PC-3 (cell line): ENCODE data around the gene SYS1. TPM values are rescaled to one million over a fixed set of nuclear protein-coding genes. Genes with fewer than 3 reads are reported as not detected.

Source experiments
- ATAC-seq: fragments of 200-7000 bp; cut with Tn5 transposase; 2 replicates; pipeline ENCODE4 v1.9.1; 2020; ENCODE audit warnings: mild to moderate bottlenecking, moderate library complexity
- BruUV-seq: library from RNA; stranded (reverse); fragments of 400-500 nt; replicated peaks from 2 replicates; lab custom pipeline; 2021; lab: Mats Ljungman, UMichigan
- CTCF ChIA-PET: fragments of 300-600 bp; sonication (Branson Sonifier 250); formaldehyde crosslinking; loops from one replicate; lab custom pipeline; 2022; ENCODE audit warnings: antibody characterized with exemption; lab: Charles Lee
- POLR2A ChIA-PET: fragments of 300-600 bp; sonication (Branson Sonifier 250); formaldehyde crosslinking; loops from one replicate; lab custom pipeline; 2022; ENCODE audit warnings: antibody characterized with exemption; ENCODE audit not compliant: unreplicated experiment; lab: Charles Lee
- DNase-seq: peaks from one replicate; pipeline ENCODE4 v3.0.0-alpha.2; 2015
- H2AFZ ChIP-seq: fragments of 300-600 bp; sonication (generic); 2 replicates; pipeline ENCODE4 v1.6.0; 2016; ENCODE audit warnings: antibody characterized with exemption, low read length
- H3F3A ChIP-seq: fragments of 300-600 bp; sonication (generic); one replicate; pipeline ENCODE4 v1.6.0; 2017; ENCODE audit warnings: antibody characterized with exemption, low read length, control low read depth, mild to moderate bottlenecking; ENCODE audit not compliant: unreplicated experiment
- H3K27ac ChIP-seq: fragments of 300-600 bp; sonication (generic); 2 replicates; pipeline ENCODE4 v1.5.1; 2016; ENCODE audit warnings: mild to moderate bottlenecking, low read length
- H3K27me3 ChIP-seq: fragments of 300-600 bp; sonication (generic); 2 replicates; pipeline ENCODE4 v1.6.1; 2016; ENCODE audit warnings: low read length, mixed read lengths
- H3K36me3 ChIP-seq: fragments of 300-600 bp; sonication (generic); 2 replicates; pipeline ENCODE4 v1.6.1; 2016; ENCODE audit warnings: low read depth, mixed run types, low read length, mixed read lengths
- H3K4me1 ChIP-seq: fragments of 300-600 bp; sonication (generic); 2 replicates; pipeline ENCODE4 v1.5.1; 2016; ENCODE audit warnings: low read length; ENCODE audit not compliant: insufficient read depth
- H3K4me2 ChIP-seq: fragments of 300-600 bp; sonication (generic); 2 replicates; pipeline ENCODE4 v1.6.0; 2016; ENCODE audit warnings: low read length
- H3K4me3 ChIP-seq: fragments of 300-600 bp; sonication (generic); 2 replicates; pipeline ENCODE4 v1.5.1; 2016; ENCODE audit warnings: mild to moderate bottlenecking, low read length, mixed read lengths
- H3K79me2 ChIP-seq: fragments of 300-600 bp; sonication (generic); 2 replicates; pipeline ENCODE4 v1.6.1; 2017; ENCODE audit warnings: low read length, mixed read lengths
- H3K9ac ChIP-seq: fragments of 300-600 bp; sonication (generic); 2 replicates; pipeline ENCODE4 v1.6.0; 2016; ENCODE audit warnings: mild to moderate bottlenecking, low read length
- H3K9me2 ChIP-seq: fragments of 300-600 bp; sonication (generic); replicated peaks from 2 replicates; pipeline ENCODE4 v1.6.1; 2016; ENCODE audit warnings: mixed run types, low read length, mixed read lengths
- H3K9me3 ChIP-seq: fragments of 300-600 bp; sonication (generic); 2 replicates; pipeline ENCODE4 v1.6.1; 2016; ENCODE audit warnings: low read length, mixed read lengths
- H4K20me1 ChIP-seq: fragments of 300-600 bp; sonication (generic); 2 replicates; pipeline ENCODE4 v1.6.1; 2016; ENCODE audit warnings: low read length, mixed read lengths
- CTCF ChIP-seq: fragments of 300-600 bp; sonication (generic); conservative IDR thresholded peaks from 2 replicates; pipeline ENCODE4 v1.5.1; 2017; ENCODE audit warnings: antibody characterized with exemption, low read depth, mild to moderate bottlenecking, low read length
- EZH2 ChIP-seq: fragments of 300-600 bp; sonication (generic); IDR thresholded peaks from one replicate; pipeline ENCODE4 v1.6.1; 2017; ENCODE audit warnings: antibody characterized with exemption, mild to moderate bottlenecking, low read length; ENCODE audit not compliant: unreplicated experiment
- EZH2phosphoT487 ChIP-seq: fragments of 300-600 bp; sonication (generic); IDR thresholded peaks from 2 replicates; pipeline ENCODE4 v1.6.1; 2018; ENCODE audit warnings: mild to moderate bottlenecking, antibody characterized with exemption, low read length, borderline replicate concordance
- intact Hi-C: fragments of 100-400 bp; cut with micrococcal nuclease; formaldehyde crosslinking; loops from 2 replicates; pipeline ENCODE4 v1.9.0; 2023
- total RNA-seq: library from RNA; depleted of rRNA; stranded (reverse); fragments of >200 nt; gene quantifications from 2 replicates; pipeline ENCODE4 v1.2.3, GENCODE V29; 2014

The SYS1 gene
- total RNA-seq, 1 experiment from 2014 or later: 45.2 TPM

- Histone ChIP-seq H3K4me2 (no peak overlapping the region), H3K9me2 (no peaks in the 10 kb centered on the region), H3K4me1 (peaks cover 18% of the 10 kb centered on the region), H3K4me3 (no peak overlapping the region), H3K36me3 (no peaks in the 10 kb centered on the region), H3K27ac (no peak overlapping the region), H3K79me2 (no peaks in the 10 kb centered on the region), H4K20me1 (no peaks in the 10 kb centered on the region), H3K9me3 (no peaks in the 10 kb centered on the region), H2AFZ (no peak overlapping the region), H3F3A (no peaks in the 10 kb centered on the region), H3K9ac (no peak overlapping the region), H3K27me3 (no peaks in the 10 kb centered on the region)
- BruUV-seq: no TSS peak
- ChIA-PET POLR2A (no interaction called here), CTCF (interaction anchor here (1.1 to 1.6 kb wide), 3 partner anchors 27 to 47 kb away, joined by 3 to 9 read pairs (median 4); partner anchors contain the start of gene SYS1)
- intact Hi-C loops: loop anchor here (10.0 kb wide), 1 partner anchor 525 kb away; the partner anchor contains the start of gene PCIF1
- TF ChIP-seq EZH2 (no peak), CTCF (no peak), EZH2phosphoT487 (no peak)
- ATAC-seq (no peak), DNase-seq (no peak)
Observed at GRCh38 chr20:45409521-45410272, 46.7 kb downstream of the SYS1 start.

- POLR2A ChIA-PET: interaction anchor here (0.6 kb wide), 1 partner anchor 1820 kb away, joined by 3 read pairs; the partner anchor contains the start of gene IFT52
- Histone ChIP-seq H2AFZ (no peak overlapping the region), H3K9me3 (no peaks in the 10 kb centered on the region), H3K4me1 (peaks cover 25% of the 10 kb centered on the region), H3K27ac (0 out of 2 replicates have a peak overlapping the region, but pooled peaks have one; percentile 16), H3K27me3 (no peaks in the 10 kb centered on the region), H3K4me2 (peak overlapping the region; percentile 56), H3K36me3 (no peaks in the 10 kb centered on the region), H3K79me2 (no peaks in the 10 kb centered on the region; the same call in 1 of the 2 replicates), H3K4me3 (no peak overlapping the region), H3K9me2 (no peaks in the 10 kb centered on the region), H4K20me1 (no peaks in the 10 kb centered on the region), H3F3A (no peaks in the 10 kb centered on the region), H3K9ac (no peak overlapping the region)
- intact Hi-C loops: loop anchor here (10.0 kb wide), 1 partner anchor 524 kb away; the partner anchor contains the start of gene PCIF1
- CTCF ChIA-PET: interaction anchor here (0.8 to 1.6 kb wide), 6 partner anchors 9 to 118 kb away, joined by 3 to 9 read pairs (median 5); partner anchors contain the start of gene SYS1
- BruUV-seq: no TSS peak
- peak; percentile 72 for DNase-seq
- ATAC-seq: peak; percentile 53
- TF ChIP-seq EZH2phosphoT487 (no peak), EZH2 (no peak), CTCF (no peak)
Observed at GRCh38 chr20:45410887-45411286, 47.9 kb downstream of the SYS1 start.

GRCh38 chr20:45412653-45413052, 49.7 kb downstream of the SYS1 start:
- BruUV-seq: no TSS peak
- ATAC-seq (no peak), DNase-seq (no peak)
- intact Hi-C loops: loop anchor here (10.0 kb wide), 1 partner anchor 522 kb away; the partner anchor contains the start of gene PCIF1
- peaks cover 17% of the 10 kb centered on the region for H3K79me2 ChIP-seq
- no peaks in the 10 kb centered on the region for H3K9me2 ChIP-seq
- H2AFZ ChIP-seq: no peak overlapping the region
- POLR2A ChIA-PET: no interaction called here
- TF ChIP-seq EZH2 (no peak), CTCF (no peak), EZH2phosphoT487 (no peak)
- no peaks in the 10 kb centered on the region for H3K36me3 ChIP-seq
- no peak overlapping the region for H3K4me3 ChIP-seq
- H4K20me1 ChIP-seq: no peaks in the 10 kb centered on the region
- H3F3A ChIP-seq: no peaks in the 10 kb centered on the region
- H3K4me2 ChIP-seq: no peak overlapping the region
- H3K9ac ChIP-seq: no peak overlapping the region
- CTCF ChIA-PET: no interaction called here
- no peak overlapping the region for H3K27ac ChIP-seq
- no peaks in the 10 kb centered on the region for H3K27me3 ChIP-seq
- H3K4me1 ChIP-seq: peaks cover 32% of the 10 kb centered on the region
- H3K9me3 ChIP-seq: no peaks in the 10 kb centered on the region
